Naive thymus-derived CD8-positive, alpha-beta T cell (primary cell): ENCODE measurements around the gene HINT3. TPM values are rescaled to one million over a fixed set of nuclear protein-coding genes. Genes with fewer than 3 reads are reported as not detected.
"Not testable (repeated sequence)": the region's sequence is repeated elsewhere in the genome, so short reads cannot be mapped to it uniquely, and the experiment has no call there.

Experiments used
- ATAC-seq, 2 donors: fragments of 150-1000 bp; cut with Tn5 transposase in 1 of 2; sonication (Bioruptor Pico), chemical (Tn5 transposase) in 1 of 2; 1 replicate in 1 of 2; 2 replicates in 1 of 2; pipeline ENCODE4 v1.10.0; 2021; ENCODE audit warnings: mild to moderate bottlenecking in 2 of 2, moderate library complexity in 2 of 2
- POLR2A ChIA-PET: fragments of 350-600 bp; sonication (Branson Sonifier 250); formaldehyde crosslinking; loops from one replicate; lab custom pipeline; 2021; ENCODE audit warnings: antibody characterized with exemption; lab: Charles Lee
- DNase-seq, 10 donors: peaks; one replicate each; pipeline versions ENCODE4 v3.0.0 to v3.0.0-alpha.2; 2020 to 2022
- H3K27ac Mint-ChIP-seq, 10 donors: one replicate each; pipeline ENCODE4 v1.8.0; 2020 to 2022; ENCODE audit warnings: mild to moderate bottlenecking in 10 of 10, mixed read lengths in 10 of 10, moderate library complexity in 4 of 10, inconsistent platforms in 1 of 10
- H3K27me3 Mint-ChIP-seq, 5 donors: one replicate each; pipeline ENCODE4 v1.8.0; 2021 to 2022; ENCODE audit warnings: mixed read lengths in 5 of 5
- H3K36me3 Mint-ChIP-seq, 3 donors: one replicate each; pipeline ENCODE4 v1.8.0; 2020 to 2022; ENCODE audit warnings: mixed read lengths in 3 of 3, mild to moderate bottlenecking in 2 of 3, inconsistent platforms in 1 of 3
- H3K4me1 Mint-ChIP-seq, 4 donors: one replicate each; pipeline ENCODE4 v1.8.0; 2021 to 2022; ENCODE audit warnings: mixed read lengths in 4 of 4
- H3K4me3 Mint-ChIP-seq, 10 donors: one replicate each; pipeline ENCODE4 v1.8.0; 2020 to 2022; ENCODE audit warnings: mild to moderate bottlenecking in 10 of 10, mixed read lengths in 10 of 10, moderate library complexity in 6 of 10, inconsistent platforms in 1 of 10
- H3K9me3 Mint-ChIP-seq, 9 donors: one replicate each; pipeline ENCODE4 v1.8.0; 2020 to 2022; ENCODE audit warnings: mixed read lengths in 9 of 9, mild to moderate bottlenecking in 3 of 9, inconsistent platforms in 1 of 9, moderate library complexity in 1 of 9
- polyA plus RNA-seq, 3 donors: library from polyadenylated mRNA; unstranded; fragments of 300-500 nt; fragmentation: Illumina TruSeq; gene quantifications; one replicate each; pipeline ENCODE4 v1.2.3, GENCODE V29; 2021
- total RNA-seq, 8 experiments: library from RNA in 2 of 8; stranded (reverse) in 2 of 8; gene quantifications; one replicate each; pipeline ENCODE4 v1.2.3 and lab custom pipeline; 2021 to 2026

HINT3 gene
- total and polyA plus RNA-seq, 5 experiments from 2014 or later = 7.9 to 12.7 (median 10.4) TPM

DNA sequence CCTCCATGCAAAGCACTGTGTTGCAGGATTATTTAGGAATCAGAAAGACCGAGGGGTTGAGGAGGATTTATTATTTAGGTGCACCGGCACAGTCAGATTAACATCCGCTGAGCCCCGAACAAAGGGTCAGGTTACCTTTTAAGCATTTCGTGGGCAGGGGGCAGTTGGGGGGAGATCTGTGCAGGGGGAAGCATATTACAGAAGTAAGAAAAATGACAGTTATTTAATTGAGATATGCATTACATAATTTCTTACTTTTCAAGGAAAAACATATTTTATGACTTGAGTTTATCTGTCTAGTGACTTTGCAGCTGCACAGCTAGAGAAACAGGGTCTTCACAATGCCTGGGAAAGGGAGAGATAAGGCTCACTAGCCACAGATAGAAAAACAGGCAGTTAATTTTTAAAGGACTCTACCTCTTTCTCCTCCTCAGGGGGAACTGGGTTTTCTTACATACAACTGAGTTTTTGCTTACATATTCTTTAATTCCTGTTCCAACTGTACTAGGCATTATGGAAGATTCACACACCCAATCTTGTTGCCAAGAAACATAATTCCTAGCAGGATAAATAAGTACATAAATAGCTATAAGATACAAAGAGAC, 1.7 kb upstream of the HINT3 start:
- DNase-seq = no peak
- POLR2A ChIA-PET = interaction anchor here (4.8 kb wide), 1 partner anchor 164 kb away, joined by 68 read pairs; the partner anchor contains the start of gene NCOA7
- peak overlapping the region in 6 of 10 donors; percentile 14 to 85 (median 27) for H3K27ac Mint-ChIP-seq
- no peaks in the 10 kb centered on the region for H3K9me3 Mint-ChIP-seq
- no peak for ATAC-seq
- H3K36me3 Mint-ChIP-seq = no peaks in the 10 kb centered on the region
- H3K4me3 Mint-ChIP-seq = peak overlapping the region in 4 of 10 donors; percentile 2 to 63 (median 42)
- H3K27me3 Mint-ChIP-seq = peaks cover 5 to 17% (median 10%) of the 10 kb centered on the region in 5 donors
- H3K4me1 Mint-ChIP-seq = peaks cover 0 to 12% (median 3%) of the 10 kb centered on the region in 4 donors

DNA sequence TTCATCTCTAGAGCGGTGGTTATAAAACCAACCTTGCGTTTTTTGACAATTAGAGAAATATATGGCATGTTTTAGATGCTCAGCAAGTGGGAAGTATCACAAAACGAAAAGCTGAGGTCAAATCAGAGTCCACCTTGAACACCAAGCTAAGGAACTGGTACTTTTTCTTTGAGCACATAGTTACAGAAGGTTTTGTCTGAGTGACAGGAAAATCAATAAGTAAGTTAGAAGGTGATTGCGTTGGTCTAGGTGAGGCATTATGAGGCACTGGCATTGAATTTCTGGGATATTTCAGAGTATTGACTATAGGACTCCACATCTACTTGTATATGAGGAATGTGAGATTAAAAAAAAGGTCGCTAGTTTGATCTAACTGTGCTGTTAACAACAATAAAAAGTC, 597 bp upstream of the HINT3 start:
- DNase-seq = no peak
- POLR2A ChIA-PET = interaction anchor here (0.9 to 4.8 kb wide), 7 partner anchors 9 to 208 kb away, joined by 3 to 68 read pairs (median 6); partner anchors contain the start of genes NCOA7 and TRMT11
- H3K4me3 Mint-ChIP-seq = peak overlapping the region in 1 of 10 donors; percentile 55
- H3K27me3 Mint-ChIP-seq = peaks cover 5 to 17% (median 8%) of the 10 kb centered on the region in 5 donors
- no peaks in the 10 kb centered on the region for H3K9me3 Mint-ChIP-seq
- H3K4me1 Mint-ChIP-seq = peaks cover 0 to 21% (median 4%) of the 10 kb centered on the region in 4 donors
- no peak for ATAC-seq
- peak overlapping the region in 2 of 10 donors; percentile 83 to 95 for H3K27ac Mint-ChIP-seq
- peaks cover 0 to 2% (median 0%) of the 10 kb centered on the region in 3 donors for H3K36me3 Mint-ChIP-seq

DNA sequence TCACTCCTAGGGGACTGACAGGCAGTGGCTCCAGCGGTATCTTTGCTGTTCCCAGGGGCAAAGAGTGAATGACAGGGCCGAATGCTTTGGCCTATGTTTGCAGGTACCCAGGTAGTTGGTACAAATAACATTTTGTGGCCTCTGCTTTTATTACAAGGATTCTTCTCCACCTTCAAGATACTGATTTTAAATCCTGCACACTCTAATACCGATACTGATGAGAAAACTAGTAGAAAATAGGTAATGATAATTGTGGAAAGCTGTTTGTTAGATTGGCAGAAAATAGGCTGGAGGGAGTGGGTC, 772 bp downstream of the HINT3 start:
- H3K36me3 Mint-ChIP-seq = peaks cover 0 to 11% (median 0%) of the 10 kb centered on the region in 3 donors
- peaks cover under 1 to 4% (median 1%) of the 10 kb centered on the region in 5 donors for H3K27me3 Mint-ChIP-seq
- H3K4me3 Mint-ChIP-seq = no peak overlapping the region
- POLR2A ChIA-PET = interaction anchor here (0.6 to 4.8 kb wide), 8 partner anchors 13 to 399 kb away, joined by 3 to 68 read pairs (median 6); partner anchors contain the start of genes NCOA7 and TRMT11
- no peak for ATAC-seq
- no peak for DNase-seq
- H3K9me3 Mint-ChIP-seq = no peaks in the 10 kb centered on the region
- peaks cover 5 to 28% (median 11%) of the 10 kb centered on the region in 4 donors for H3K4me1 Mint-ChIP-seq
- no peak overlapping the region for H3K27ac Mint-ChIP-seq

DNA sequence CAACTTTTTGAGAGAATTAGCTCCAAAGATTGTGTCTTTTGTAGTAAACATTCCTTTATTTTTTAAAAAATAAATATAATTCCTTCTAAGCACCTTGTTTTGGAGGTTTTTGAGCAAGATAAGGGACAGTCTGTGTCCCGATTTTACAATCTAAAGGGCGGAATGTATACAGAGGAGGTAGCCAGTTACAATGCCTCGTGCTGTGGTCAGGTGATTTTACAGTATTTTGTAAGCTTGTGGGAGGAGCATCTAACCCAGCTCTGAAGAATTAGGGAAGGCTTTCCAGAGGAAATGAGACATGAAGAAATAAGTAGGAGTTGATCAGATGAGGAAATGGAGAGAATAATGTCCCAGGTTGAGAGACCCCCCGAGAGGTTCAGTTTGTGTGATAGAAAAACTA, 1.3 kb downstream of the HINT3 start:
- ATAC-seq (no peak), DNase-seq (no peak)
- no peak overlapping the region for H3K27ac Mint-ChIP-seq

DNA sequence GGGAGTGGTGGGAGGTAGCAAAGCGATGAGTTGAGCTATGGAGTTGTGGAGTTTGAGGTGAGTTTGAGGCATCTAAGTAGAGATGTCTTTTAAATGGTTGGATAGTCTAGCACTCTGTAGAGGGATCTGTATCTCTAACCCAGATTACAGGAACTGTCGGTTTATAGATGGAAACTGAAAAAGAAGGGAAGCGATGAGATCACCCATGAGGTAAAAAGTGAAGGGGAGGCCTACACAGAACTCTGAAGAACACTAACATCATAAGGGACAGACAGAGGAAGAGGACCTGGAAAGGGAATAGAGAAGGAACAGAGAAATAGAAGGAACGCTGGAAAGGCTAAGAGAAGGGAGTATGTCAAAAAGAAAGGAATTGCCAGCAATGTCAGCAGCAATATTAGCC, 2.5 kb downstream of the HINT3 start:
- Mint-ChIP-seq H3K27ac (no peak overlapping the region), H3K4me3 (no peak overlapping the region), H3K27me3 (no peaks in the 10 kb centered on the region), H3K9me3 (no peaks in the 10 kb centered on the region), H3K36me3 (peaks cover 0 to 14% (median 0%) of the 10 kb centered on the region in 3 donors), H3K4me1 (peaks cover 13 to 39% (median 27%) of the 10 kb centered on the region in 4 donors)
- DNase-seq (no peak), ATAC-seq (no peak)
- POLR2A ChIA-PET = interaction anchor here (1.9 to 4.8 kb wide), 2 partner anchors 27 to 169 kb away, joined by 7 to 68 read pairs; partner anchors contain the start of genes NCOA7 and TRMT11

More for the DNA sequence above, 1.3 kb downstream of the HINT3 start:
- POLR2A ChIA-PET = interaction anchor here (0.7 to 4.8 kb wide), 5 partner anchors 12 to 398 kb away, joined by 3 to 68 read pairs (median 23); partner anchors contain the start of genes NCOA7 and TRMT11
- Mint-ChIP-seq H3K9me3 (no peaks in the 10 kb centered on the region), H3K4me1 (peaks cover 6 to 31% (median 15%) of the 10 kb centered on the region in 4 donors), H3K4me3 (no peak overlapping the region), H3K36me3 (peaks cover 0 to 12% (median 0%) of the 10 kb centered on the region in 3 donors), H3K27me3 (no peaks in the 10 kb centered on the region)

DNA sequence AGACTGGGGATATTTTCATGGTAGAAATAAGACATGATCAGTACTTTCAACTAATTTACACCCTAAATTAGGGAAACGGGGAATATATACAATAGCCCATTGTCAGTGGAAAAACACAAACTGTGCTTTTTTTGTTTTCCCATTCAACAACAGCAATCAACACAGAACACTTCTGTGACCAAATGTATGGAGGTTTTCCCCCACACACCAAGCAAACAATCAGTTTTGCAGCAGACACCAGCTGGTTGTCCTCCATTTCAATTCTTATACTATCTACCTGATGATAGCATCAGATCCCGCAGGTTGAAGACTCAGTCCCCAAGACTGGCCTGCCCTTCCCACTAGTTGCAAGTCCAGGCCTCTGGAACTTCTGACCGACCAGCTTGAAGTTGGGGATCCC, 4.5 kb downstream of the HINT3 start:
- H3K4me3 Mint-ChIP-seq = no peak overlapping the region
- H3K27ac Mint-ChIP-seq = peak overlapping the region in 1 of 10 donors; percentile 29
- no peak for DNase-seq
- H3K27me3 Mint-ChIP-seq = no peaks in the 10 kb centered on the region
- no peaks in the 10 kb centered on the region for H3K9me3 Mint-ChIP-seq
- H3K36me3 Mint-ChIP-seq = peaks cover 0 to 14% (median 0%) of the 10 kb centered on the region in 3 donors
- ATAC-seq = no peak
- H3K4me1 Mint-ChIP-seq = peaks cover 15 to 37% (median 33%) of the 10 kb centered on the region in 4 donors
- POLR2A ChIA-PET = interaction anchor here (1.1 to 1.2 kb wide), 2 partner anchors 171 to 174 kb away, joined by 3 read pairs; partner anchors contain the start of gene NCOA7

DNA sequence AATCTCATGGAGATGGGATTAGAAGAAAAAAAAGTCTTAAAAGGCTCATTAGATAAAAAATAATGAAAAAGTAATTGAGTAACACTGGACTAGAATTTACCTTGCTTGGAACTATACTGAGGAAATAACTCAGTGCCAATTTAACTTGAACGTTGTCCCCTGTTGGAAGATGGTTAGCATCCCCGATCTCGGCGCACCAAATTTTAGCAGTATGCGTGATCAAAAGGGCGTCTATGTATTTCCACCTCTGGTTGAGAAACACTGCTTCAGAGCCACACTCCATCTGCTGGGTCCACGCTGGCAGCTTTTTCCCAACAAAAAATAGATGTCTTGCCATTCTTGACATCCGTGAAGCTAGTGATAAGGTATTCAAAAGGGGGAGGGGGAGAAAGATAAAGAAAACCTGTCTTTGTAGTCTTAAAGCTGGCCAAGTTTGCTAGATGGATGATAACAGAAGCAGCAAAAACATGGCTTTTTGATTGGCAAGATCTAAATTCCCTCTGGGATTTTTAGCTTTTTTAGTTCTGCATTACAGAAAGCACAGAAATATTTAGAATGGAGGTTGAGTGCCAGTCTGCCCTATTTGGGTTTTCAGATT, 6.4 kb downstream of the HINT3 start:
- DNase-seq (no peak), ATAC-seq (no peak)
- Mint-ChIP-seq H3K4me1 (peaks cover 18 to 37% (median 33%) of the 10 kb centered on the region in 4 donors), H3K27me3 (no peaks in the 10 kb centered on the region), H3K36me3 (peaks cover 0 to 30% (median 2%) of the 10 kb centered on the region in 3 donors), H3K9me3 (no peaks in the 10 kb centered on the region), H3K27ac (peak overlapping the region in 4 of 10 donors; percentile 30 to 70 (median 42)), H3K4me3 (no peak overlapping the region)
- POLR2A ChIA-PET = interaction anchor here (1.0 kb wide), 1 partner anchor 172 kb away, joined by 4 read pairs; the partner anchor contains the start of gene NCOA7

DNA sequence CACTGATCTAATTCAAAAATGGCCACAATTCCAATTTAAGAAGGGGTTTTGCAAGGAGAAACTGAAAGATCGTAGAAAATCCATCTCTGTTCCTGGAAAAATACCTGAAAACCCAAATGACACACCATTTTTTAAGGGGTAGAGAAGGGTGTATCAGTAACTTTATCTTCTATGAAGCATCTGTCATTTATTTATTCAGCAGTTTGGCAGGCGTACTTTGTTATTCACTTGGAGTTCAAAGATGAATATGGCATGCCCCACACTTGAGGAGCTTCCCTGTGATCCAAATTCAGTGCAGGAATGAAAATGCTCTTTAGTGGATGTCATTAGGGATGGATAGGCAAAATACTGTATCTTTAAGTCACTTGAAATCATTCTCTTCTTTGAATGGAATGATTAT, 7.2 kb downstream of the HINT3 start:
- Mint-ChIP-seq H3K27ac (peak overlapping the region in 1 of 10 donors; percentile 70), H3K36me3 (peaks cover 0 to 39% (median 3%) of the 10 kb centered on the region in 3 donors), H3K9me3 (no peaks in the 10 kb centered on the region), H3K27me3 (no peaks in the 10 kb centered on the region), H3K4me1 (peaks cover 19 to 45% (median 37%) of the 10 kb centered on the region in 4 donors), H3K4me3 (no peak overlapping the region)
- POLR2A ChIA-PET = interaction anchor here (1.0 kb wide), 1 partner anchor 173 kb away, joined by 4 read pairs; the partner anchor contains the start of gene NCOA7
- DNase-seq (no peak), ATAC-seq (no peak)

DNA sequence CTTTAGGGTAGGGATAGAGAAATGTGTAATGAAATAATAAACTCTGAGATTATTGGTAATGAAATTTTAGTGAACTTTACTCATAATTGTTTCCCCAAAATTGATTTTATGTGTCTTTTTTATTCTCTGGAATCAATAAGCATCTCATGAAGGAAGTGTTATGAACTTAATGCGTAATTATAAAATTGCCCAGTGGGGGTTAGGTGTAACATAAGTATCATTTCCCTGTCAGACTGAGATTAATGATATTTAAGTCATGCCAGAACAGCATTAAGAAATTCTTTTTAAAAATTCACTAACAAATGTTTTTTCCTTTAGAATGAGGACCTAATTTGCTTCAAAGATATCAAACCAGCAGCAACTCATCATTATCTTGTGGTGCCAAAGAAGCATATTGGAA, 10.0 kb downstream of the HINT3 start:
- ATAC-seq (no peak), DNase-seq (no peak)
- Mint-ChIP-seq H3K9me3 (no peaks in the 10 kb centered on the region), H3K27ac (no peak overlapping the region), H3K4me1 (peaks cover 25 to 46% (median 41%) of the 10 kb centered on the region in 4 donors), H3K4me3 (no peak overlapping the region), H3K27me3 (no peaks in the 10 kb centered on the region), H3K36me3 (peaks cover 0 to 47% (median 4%) of the 10 kb centered on the region in 3 donors)
- POLR2A ChIA-PET = no interaction called here

DNA sequence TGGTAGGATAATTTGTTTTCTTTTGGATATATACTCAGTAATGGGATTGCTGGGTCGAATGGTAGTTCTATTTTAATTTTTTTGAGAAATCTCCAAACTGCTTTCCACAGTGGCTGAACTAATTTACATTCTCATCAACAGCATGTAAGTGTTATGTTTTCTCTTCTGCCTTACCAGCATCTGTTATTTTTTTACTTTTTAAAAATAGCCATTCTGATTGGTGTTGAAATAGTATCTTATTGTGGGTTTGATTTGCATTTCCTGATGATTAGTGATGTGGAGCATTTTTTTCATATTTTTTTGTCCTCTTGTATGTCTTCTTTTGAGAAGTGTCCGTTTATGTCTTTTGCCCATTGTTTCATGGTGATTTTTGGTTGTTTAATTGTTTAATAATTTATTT, 11.9 kb downstream of the HINT3 start:
- POLR2A ChIA-PET = no interaction called here
- Mint-ChIP-seq H3K27ac (peak overlapping the region in 1 of 10 donors; percentile 20), H3K9me3 (no peaks in the 10 kb centered on the region), H3K4me3 (no peak overlapping the region), H3K36me3 (peaks cover 0 to 56% (median 9%) of the 10 kb centered on the region in 3 donors), H3K4me1 (peaks cover 17 to 34% (median 29%) of the 10 kb centered on the region in 4 donors), H3K27me3 (no peaks in the 10 kb centered on the region)
- DNase-seq (no peak), ATAC-seq (no peak)

DNA sequence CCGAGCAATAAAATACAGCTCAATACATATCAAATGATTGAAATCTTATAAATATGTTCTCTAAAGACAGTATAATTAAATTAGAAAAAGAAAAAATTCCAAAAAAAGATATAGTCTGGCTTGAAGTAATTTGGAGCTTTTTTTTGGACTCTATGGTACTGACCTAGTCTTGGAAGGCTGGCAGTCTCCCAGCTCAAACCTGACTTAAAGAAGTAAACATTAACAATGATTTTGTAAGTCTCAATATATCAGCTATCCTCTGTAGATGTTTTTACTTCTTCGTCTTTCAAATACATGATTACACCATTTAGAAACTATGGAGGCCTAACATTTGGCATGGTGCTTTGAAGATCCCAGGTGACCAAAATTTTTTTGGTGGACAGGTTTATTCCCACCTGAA, 14.2 kb downstream of the HINT3 start:
- peaks cover 16 to 28% (median 22%) of the 10 kb centered on the region in 4 donors for H3K4me1 Mint-ChIP-seq
- ATAC-seq (no peak), DNase-seq (no peak)
- no peak overlapping the region for H3K4me3 Mint-ChIP-seq
- POLR2A ChIA-PET = interaction anchor here (1.0 kb wide), 1 partner anchor 13 kb away, joined by 3 read pairs; no protein-coding TSS in a partner anchor
- no peaks in the 10 kb centered on the region for H3K9me3 Mint-ChIP-seq
- H3K36me3 Mint-ChIP-seq = peaks cover 3 to 71% (median 12%) of the 10 kb centered on the region in 3 donors
- H3K27me3 Mint-ChIP-seq = no peaks in the 10 kb centered on the region
- H3K27ac Mint-ChIP-seq = peak overlapping the region in 2 of 10 donors; percentile 32 to 76

DNA sequence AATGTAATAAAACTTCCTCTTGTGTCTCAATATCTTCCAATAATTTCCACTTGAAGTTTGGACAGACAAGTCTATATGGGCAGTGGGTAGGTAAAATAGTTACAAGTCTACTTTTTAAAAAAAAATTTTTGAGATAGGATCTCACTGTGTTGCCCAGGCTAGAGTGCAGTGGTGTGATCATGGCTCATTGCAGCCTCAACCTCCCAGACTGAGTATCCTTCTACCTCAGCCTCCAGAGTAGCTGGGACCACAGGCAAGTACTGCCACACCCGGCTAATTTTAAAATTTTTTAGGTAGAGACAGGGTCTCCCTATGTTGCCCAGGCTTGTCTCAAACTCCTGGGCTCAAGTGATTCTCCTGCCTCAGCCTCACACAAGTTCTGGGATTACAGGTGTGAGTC, 15.9 kb downstream of the HINT3 start:
- H3K27ac Mint-ChIP-seq = peak overlapping the region in 3 of 10 donors; percentile 5 to 58 (median 40)
- H3K36me3 Mint-ChIP-seq = peaks cover 3 to 65% (median 13%) of the 10 kb centered on the region in 3 donors
- peaks cover 13 to 26% (median 22%) of the 10 kb centered on the region in 4 donors for H3K4me1 Mint-ChIP-seq
- H3K27me3 Mint-ChIP-seq, H3K9me3 Mint-ChIP-seq, POLR2A ChIA-PET, DNase-seq, ATAC-seq, H3K4me3 Mint-ChIP-seq: not testable (repeated sequence)
